ENCODE data around the gene FUCA1.

DNA sequence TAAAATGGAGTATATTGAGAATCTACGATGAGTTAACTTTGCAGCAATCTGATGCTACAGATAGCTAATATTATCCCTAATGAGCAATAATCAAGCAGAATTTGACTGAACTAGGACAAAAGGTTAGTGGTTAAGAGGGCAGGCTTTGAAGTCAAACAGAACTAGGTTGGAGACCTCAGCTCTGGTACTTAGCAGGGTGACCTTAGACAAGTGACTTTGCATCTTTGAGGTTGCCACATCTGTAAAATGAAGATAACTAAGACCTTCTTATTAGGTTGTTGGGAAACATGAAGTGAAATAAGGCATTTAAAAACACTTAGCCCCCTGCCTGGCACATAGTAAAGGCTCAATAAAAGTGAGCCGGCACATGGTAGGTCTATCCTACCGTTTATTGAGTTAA is 4.3 kb upstream of the FUCA1 start:
- TF ChIP-seq, protein P1, sequence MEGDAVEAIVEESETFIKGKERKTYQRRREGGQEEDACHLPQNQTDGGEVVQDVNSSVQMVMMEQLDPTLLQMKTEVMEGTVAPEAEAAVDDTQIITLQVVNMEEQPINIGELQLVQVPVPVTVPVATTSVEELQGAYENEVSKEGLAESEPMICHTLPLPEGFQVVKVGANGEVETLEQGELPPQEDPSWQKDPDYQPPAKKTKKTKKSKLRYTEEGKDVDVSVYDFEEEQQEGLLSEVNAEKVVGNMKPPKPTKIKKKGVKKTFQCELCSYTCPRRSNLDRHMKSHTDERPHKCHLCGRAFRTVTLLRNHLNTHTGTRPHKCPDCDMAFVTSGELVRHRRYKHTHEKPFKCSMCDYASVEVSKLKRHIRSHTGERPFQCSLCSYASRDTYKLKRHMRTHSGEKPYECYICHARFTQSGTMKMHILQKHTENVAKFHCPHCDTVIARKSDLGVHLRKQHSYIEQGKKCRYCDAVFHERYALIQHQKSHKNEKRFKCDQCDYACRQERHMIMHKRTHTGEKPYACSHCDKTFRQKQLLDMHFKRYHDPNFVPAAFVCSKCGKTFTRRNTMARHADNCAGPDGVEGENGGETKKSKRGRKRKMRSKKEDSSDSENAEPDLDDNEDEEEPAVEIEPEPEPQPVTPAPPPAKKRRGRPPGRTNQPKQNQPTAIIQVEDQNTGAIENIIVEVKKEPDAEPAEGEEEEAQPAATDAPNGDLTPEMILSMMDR (IDR thresholded peaks at IDR 0.05; ENCODE audit: insufficient read depth, low read length): no peak
- TF ChIP-seq GABPA (IDR thresholded peaks at IDR 0.05; ENCODE audit: low read depth): no peak
